ENCODE data around the gene ARHGAP9. TPM values are rescaled to one million over a fixed set of nuclear protein-coding genes. Genes with fewer than 3 reads are reported as not detected.

ARHGAP9 gene
- total RNA-seq, 1 experiment from 2014 or later, result not detected

GRCh38 chr12:57449375-57449774 lies 30.3 kb downstream of the ARHGAP9 start:
- Histone ChIP-seq H3K79me2 (ENCODE audit: low read depth) (no peaks in the 10 kb centered on the region), H3K9me3 (ENCODE audit: insufficient read depth, low read depth) (no peaks in the 10 kb centered on the region), H3F3A (ENCODE audit: insufficient read depth, low read depth) (peaks cover 5% of the 10 kb centered on the region; the same call in 1 of the 2 replicates), H3K27me3 (ENCODE audit: insufficient read depth, low read depth) (no peaks in the 10 kb centered on the region), H3K4me1 (replicated peaks; ENCODE audit: insufficient read depth) (peaks cover under 1% of the 10 kb centered on the region; the same call in 1 of the 2 replicates), H3K9me2 (ENCODE audit: insufficient read depth) (no peaks in the 10 kb centered on the region), H3K4me2 (no peak overlapping the region), H3K36me3 (ENCODE audit: low read depth) (no peaks in the 10 kb centered on the region), H2AFZ (no peak overlapping the region), H4K20me1 (ENCODE audit: insufficient read depth) (no peaks in the 10 kb centered on the region), H3K27ac (no peak overlapping the region), H3K4me3 (no peak overlapping the region)
- DNase-seq, result no peak
- intact Hi-C loops (cut with micrococcal nuclease; ENCODE audit: unreplicated experiment), result no loop called here
- POLR2A ChIA-PET (ENCODE audit: unreplicated experiment), result no interaction called here
- CTCF ChIA-PET, result no interaction called here
- no TSS peak for BruUV-seq (replicated peaks)
- TF ChIP-seq CTCF (conservative IDR thresholded peaks at IDR 0.05), result no peak
- no peak for TF ChIP-seq EZH2 (IDR thresholded peaks at IDR 0.05; ENCODE audit: low read depth)

GRCh38 chr12:57448669-57449068 lies 31.0 kb downstream of the ARHGAP9 start:
- TF ChIP-seq EZH2 (IDR thresholded peaks at IDR 0.05; ENCODE audit: low read depth) (no peak), CTCF (conservative IDR thresholded peaks at IDR 0.05) (no peak)
- Histone ChIP-seq H3F3A (ENCODE audit: insufficient read depth, low read depth) (peaks cover 5% of the 10 kb centered on the region; the same call in 1 of the 2 replicates), H2AFZ (no peak overlapping the region), H3K79me2 (ENCODE audit: low read depth) (no peaks in the 10 kb centered on the region), H3K27ac (no peak overlapping the region), H3K4me1 (replicated peaks; ENCODE audit: insufficient read depth) (no peaks in the 10 kb centered on the region), H3K9me2 (ENCODE audit: insufficient read depth) (no peaks in the 10 kb centered on the region), H3K9me3 (ENCODE audit: insufficient read depth, low read depth) (no peaks in the 10 kb centered on the region), H3K4me2 (no peak overlapping the region), H3K4me3 (no peak overlapping the region), H4K20me1 (ENCODE audit: insufficient read depth) (no peaks in the 10 kb centered on the region), H3K27me3 (ENCODE audit: insufficient read depth, low read depth) (no peaks in the 10 kb centered on the region), H3K36me3 (ENCODE audit: low read depth) (no peaks in the 10 kb centered on the region)
- no TSS peak for BruUV-seq (replicated peaks)
- POLR2A ChIA-PET (ENCODE audit: unreplicated experiment), result no interaction called here
- DNase-seq, result no peak
- CTCF ChIA-PET, result no interaction called here
- intact Hi-C loops (cut with micrococcal nuclease; ENCODE audit: unreplicated experiment), result no loop called here

- TF ChIP-seq EZH2 (IDR thresholded peaks at IDR 0.05; ENCODE audit: low read depth), result no peak
- TF ChIP-seq CTCF (conservative IDR thresholded peaks at IDR 0.05), result no peak
- CTCF ChIA-PET, result no interaction called here
- Histone ChIP-seq H4K20me1 (ENCODE audit: insufficient read depth) (no peaks in the 10 kb centered on the region), H3K79me2 (ENCODE audit: low read depth) (no peaks in the 10 kb centered on the region), H3F3A (ENCODE audit: insufficient read depth, low read depth) (peaks cover 5% of the 10 kb centered on the region; the same call in 1 of the 2 replicates), H2AFZ (no peak overlapping the region), H3K9me3 (ENCODE audit: insufficient read depth, low read depth) (no peaks in the 10 kb centered on the region), H3K27ac (no peak overlapping the region), H3K4me3 (no peak overlapping the region), H3K4me2 (no peak overlapping the region), H3K27me3 (ENCODE audit: insufficient read depth, low read depth) (no peaks in the 10 kb centered on the region), H3K4me1 (replicated peaks; ENCODE audit: insufficient read depth) (no peaks in the 10 kb centered on the region), H3K9me2 (ENCODE audit: insufficient read depth) (no peaks in the 10 kb centered on the region), H3K36me3 (ENCODE audit: low read depth) (no peaks in the 10 kb centered on the region)
- DNase-seq, result no peak
- intact Hi-C loops (cut with micrococcal nuclease; ENCODE audit: unreplicated experiment), result no loop called here
- POLR2A ChIA-PET (ENCODE audit: unreplicated experiment), result no interaction called here
- BruUV-seq (replicated peaks), result no TSS peak
These were observed 33.2 kb downstream of the ARHGAP9 start for GRCh38 chr12:57446292-57446960.
